ENCODE measurements around the gene SHISA7.

DNA sequence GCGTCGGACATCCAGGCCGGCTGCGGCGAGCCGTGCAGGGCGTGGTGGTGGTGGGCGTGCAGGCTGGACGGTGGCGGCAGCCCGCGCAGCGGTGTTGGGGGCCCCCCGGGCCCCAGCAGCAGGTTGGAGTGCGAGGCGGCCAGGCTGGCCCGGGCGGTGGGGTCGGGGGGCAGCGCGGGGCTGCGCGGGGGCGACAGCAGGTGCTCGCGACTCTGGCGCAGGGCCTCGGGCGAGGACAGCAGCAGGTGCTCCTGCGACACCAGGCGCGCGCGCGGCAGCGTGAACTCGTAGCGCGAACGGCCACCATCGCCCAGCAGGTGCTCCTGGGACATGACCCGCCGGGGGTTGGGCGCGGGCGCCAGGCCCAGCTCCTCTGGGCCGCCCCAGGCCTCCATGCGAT is 9.8 kb downstream of the SHISA7 start:
- TF ChIP-seq, protein P1, sequence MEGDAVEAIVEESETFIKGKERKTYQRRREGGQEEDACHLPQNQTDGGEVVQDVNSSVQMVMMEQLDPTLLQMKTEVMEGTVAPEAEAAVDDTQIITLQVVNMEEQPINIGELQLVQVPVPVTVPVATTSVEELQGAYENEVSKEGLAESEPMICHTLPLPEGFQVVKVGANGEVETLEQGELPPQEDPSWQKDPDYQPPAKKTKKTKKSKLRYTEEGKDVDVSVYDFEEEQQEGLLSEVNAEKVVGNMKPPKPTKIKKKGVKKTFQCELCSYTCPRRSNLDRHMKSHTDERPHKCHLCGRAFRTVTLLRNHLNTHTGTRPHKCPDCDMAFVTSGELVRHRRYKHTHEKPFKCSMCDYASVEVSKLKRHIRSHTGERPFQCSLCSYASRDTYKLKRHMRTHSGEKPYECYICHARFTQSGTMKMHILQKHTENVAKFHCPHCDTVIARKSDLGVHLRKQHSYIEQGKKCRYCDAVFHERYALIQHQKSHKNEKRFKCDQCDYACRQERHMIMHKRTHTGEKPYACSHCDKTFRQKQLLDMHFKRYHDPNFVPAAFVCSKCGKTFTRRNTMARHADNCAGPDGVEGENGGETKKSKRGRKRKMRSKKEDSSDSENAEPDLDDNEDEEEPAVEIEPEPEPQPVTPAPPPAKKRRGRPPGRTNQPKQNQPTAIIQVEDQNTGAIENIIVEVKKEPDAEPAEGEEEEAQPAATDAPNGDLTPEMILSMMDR (conservative IDR thresholded peaks at IDR 0.05; ENCODE audit: low read length), result no peak
- TF ChIP-seq EZH2phosphoT487 (IDR thresholded peaks at IDR 0.05; ENCODE audit: borderline replicate concordance, low read depth, low read length), result no peak
